ENCODE data around the gene DLG5.
"Not testable (repeated sequence)": the region's sequence is repeated elsewhere in the genome, so short reads cannot be mapped to it uniquely, and the experiment has no call there.

DLG5 gene

GRCh38 chr10:77784856-77785255 is 141.7 kb downstream of the DLG5 start:
- TF ChIP-seq GATA1 (IDR thresholded peaks at IDR 0.05; ENCODE audit: low read depth, low read length) (no peak), POLR2A (IDR thresholded peaks at IDR 0.05; ENCODE audit: low read length) (no peak)
- DNase-seq: no peak

GRCh38 chr10:77782328-77783061 is 144.1 kb downstream of the DLG5 start:
- TF ChIP-seq POLR2A (IDR thresholded peaks at IDR 0.05; ENCODE audit: low read length) (no peak), GATA1 (IDR thresholded peaks at IDR 0.05; ENCODE audit: low read depth, low read length) (no peak)
- no peak for DNase-seq

DNA sequence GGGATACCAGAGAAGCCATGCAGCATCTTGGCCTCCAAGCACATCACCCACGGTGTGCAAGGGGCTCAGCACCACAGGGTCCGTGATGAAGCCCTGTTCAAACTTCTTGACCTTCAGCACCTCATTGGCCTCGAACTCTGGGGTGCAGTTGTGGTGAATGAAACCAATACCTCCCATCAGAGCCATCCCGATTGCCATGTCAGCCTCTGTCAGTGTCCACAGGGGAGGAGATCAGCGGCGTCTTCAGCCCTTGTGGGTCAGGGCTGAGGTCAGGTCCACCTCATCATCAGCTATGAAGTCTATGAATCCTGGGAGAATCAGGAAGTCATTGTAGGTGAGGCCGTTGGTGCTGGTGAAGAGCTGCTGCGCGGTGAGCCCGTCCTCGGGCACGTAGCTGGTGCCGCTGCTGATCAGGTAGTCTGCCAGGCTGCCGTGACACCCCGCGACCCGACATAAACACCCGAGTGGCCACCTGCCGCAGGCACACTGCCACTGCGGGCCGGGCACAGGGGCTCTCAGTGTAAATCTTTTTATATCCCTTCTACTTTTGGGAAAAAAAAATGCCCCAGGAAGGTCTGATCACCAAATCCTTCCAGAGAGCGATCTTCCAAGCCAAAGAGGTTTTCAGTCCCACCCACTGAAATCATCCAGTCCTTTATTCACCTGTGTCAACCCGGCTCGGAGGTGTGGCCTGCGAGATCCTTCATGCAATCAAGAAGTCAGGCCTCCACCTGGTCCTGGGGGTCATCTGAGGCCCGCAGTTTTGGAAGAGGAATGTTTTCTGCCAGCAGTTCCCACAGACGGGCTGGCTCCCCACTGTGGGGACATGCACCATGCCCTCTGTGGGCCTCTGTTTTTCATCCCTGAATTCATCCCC is 144.9 kb downstream of the DLG5 start:
- DNase-seq: no peak
- no peak for TF ChIP-seq GATA1 (IDR thresholded peaks at IDR 0.05; ENCODE audit: low read depth, low read length)
- no peak for TF ChIP-seq POLR2A (IDR thresholded peaks at IDR 0.05; ENCODE audit: low read length)

DNA sequence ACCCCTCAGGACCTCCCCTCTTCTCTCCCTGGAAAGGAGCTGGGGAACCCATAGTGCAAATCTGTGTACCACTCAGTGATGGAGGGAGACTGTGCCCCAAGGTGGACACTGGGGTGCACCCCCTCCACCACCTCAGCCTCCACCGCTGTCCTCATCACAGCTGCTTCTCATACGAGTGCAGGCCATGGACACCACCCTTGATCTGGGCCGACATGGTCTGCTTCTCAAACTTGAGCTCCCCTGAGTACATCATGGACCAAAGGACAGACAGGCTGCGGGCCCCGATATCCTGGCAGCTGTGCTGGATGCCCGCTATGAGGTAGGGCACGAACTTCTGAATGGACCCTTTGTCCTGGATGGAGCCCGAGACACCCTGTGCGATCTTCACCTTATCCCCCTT is 146.4 kb downstream of the DLG5 start:
- DNase-seq: no peak
- TF ChIP-seq POLR2A (IDR thresholded peaks at IDR 0.05; ENCODE audit: low read length) (no peak), GATA1 (IDR thresholded peaks at IDR 0.05; ENCODE audit: low read depth, low read length) (no peak)

DNA sequence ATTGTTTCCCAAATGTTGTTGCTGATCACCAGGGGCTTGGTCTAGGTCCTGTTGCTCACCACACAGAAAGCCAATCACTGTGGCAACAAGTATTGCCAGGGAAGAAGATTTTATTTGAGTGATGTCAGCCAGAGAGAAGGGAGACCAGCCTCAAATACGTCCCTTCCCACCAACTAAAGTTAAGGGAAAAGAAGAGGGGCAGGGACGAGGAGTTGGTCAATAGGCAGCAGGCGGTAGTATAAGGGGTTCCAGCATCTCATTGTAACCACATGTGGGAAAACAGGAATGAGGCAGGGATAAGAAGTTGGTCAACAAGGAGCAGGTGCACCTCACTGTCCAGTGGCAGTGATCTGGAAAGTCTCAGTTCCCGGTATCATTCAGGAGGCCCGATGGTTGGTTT is 150.1 kb downstream of the DLG5 start:
- no peak for DNase-seq
- TF ChIP-seq POLR2A (IDR thresholded peaks at IDR 0.05; ENCODE audit: low read length): no peak
- no peak for TF ChIP-seq GATA1 (IDR thresholded peaks at IDR 0.05; ENCODE audit: low read depth, low read length)

DNA sequence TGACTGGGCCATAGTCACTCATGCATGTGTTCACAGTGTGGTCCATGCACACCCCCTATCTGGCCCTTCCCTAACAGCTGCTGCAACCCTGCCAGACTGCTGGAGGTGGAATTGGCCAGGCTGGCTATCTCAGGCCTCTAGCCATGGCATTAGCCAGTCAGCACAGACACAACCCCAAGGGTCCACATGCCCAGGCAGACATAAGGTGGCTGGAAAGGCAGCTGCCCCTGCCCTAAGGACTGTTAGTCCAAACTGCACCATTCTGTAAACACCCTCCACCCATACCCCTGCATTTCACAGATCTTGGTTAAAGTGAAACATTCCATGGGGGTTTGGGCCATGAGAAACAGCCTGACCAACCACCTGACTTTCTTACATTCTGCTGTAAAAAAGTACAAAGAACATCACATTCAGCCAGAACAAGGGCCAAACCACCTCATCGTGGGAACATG is 151.6 kb downstream of the DLG5 start:
- TF ChIP-seq GATA1 (IDR thresholded peaks at IDR 0.05; ENCODE audit: low read depth, low read length) (no peak), POLR2A (IDR thresholded peaks at IDR 0.05; ENCODE audit: low read length) (no peak)
- DNase-seq: no peak

- TF ChIP-seq POLR2A (IDR thresholded peaks at IDR 0.05; ENCODE audit: low read length) (no peak), GATA1 (IDR thresholded peaks at IDR 0.05; ENCODE audit: low read depth, low read length) (no peak)
Measured at GRCh38 chr10:77773631-77774426, 152.7 kb downstream of the DLG5 start.

GRCh38 chr10:77772852-77773600 is 153.5 kb downstream of the DLG5 start:
- not testable (repeated sequence) for DNase-seq

More at GRCh38 chr10:77773631-77774426, 152.7 kb downstream of the DLG5 start:
- no peak for DNase-seq

DNA sequence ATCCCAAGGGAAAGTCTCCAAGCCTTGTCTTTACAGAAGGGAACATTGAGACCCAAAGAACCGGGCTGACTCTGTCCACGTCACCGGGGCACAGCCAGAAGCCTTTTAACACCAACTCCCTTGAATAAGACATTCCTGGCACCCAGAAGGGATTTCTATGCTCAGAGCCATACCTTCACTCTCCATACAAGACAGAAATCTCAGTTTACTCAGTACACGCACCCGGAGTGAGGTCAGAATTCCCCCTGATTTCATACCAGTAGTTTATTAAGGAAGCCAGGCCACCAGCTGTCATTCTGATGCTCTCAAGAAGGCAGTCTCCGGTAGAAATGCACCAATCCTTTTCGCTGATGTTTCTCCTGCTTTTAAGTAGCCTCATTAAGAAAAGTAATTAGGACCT is 154.7 kb downstream of the DLG5 start:
- no peak for DNase-seq
- TF ChIP-seq GATA1 (IDR thresholded peaks at IDR 0.05; ENCODE audit: low read depth, low read length) (no peak), POLR2A (IDR thresholded peaks at IDR 0.05; ENCODE audit: low read length) (no peak)

- TF ChIP-seq POLR2A (IDR thresholded peaks at IDR 0.05; ENCODE audit: low read length) (no peak), GATA1 (IDR thresholded peaks at IDR 0.05; ENCODE audit: low read depth, low read length) (no peak)
- no peak for DNase-seq
Measured at GRCh38 chr10:77771450-77771849, 155.1 kb downstream of the DLG5 start.

DNA sequence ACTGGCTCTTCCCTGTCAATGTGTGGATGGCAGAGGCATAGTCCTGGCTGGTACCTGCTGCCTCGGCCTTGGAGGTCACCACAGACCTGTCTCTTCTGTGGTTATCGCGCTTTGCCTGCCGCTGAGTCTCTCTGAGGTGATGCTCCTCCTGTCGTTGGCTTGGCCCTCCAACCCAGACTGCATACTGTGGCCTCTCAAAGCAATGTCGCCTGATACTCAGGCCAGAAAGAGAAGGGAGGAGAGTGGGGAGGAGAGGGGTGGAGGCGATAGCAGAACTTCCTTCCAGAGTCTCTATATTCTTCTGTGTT is 155.7 kb downstream of the DLG5 start:
- no peak for DNase-seq
- no peak for TF ChIP-seq POLR2A (IDR thresholded peaks at IDR 0.05; ENCODE audit: low read length)
- TF ChIP-seq GATA1 (IDR thresholded peaks at IDR 0.05; ENCODE audit: low read depth, low read length): no peak

GRCh38 chr10:77770081-77770867 is 156.3 kb downstream of the DLG5 start:
- no peak for TF ChIP-seq POLR2A (IDR thresholded peaks at IDR 0.05; ENCODE audit: low read length)
- TF ChIP-seq GATA1 (IDR thresholded peaks at IDR 0.05; ENCODE audit: low read depth, low read length): no peak

GRCh38 chr10:77768039-77768438 is 158.5 kb downstream of the DLG5 start:
- no peak for DNase-seq
- no peak for TF ChIP-seq GATA1 (IDR thresholded peaks at IDR 0.05; ENCODE audit: low read depth, low read length)
- TF ChIP-seq POLR2A (IDR thresholded peaks at IDR 0.05; ENCODE audit: low read length): no peak

More at GRCh38 chr10:77770081-77770867, 156.3 kb downstream of the DLG5 start:
- no peak for DNase-seq

Measured in erythroblast (primary cell).